ENCODE data around the gene ZNF283.
A peak's percentile ranks its signal among the peaks of the same experiment; 100 is the strongest.
"Not testable (repeated sequence)": the region's sequence is repeated elsewhere in the genome, so short reads cannot be mapped to it uniquely, and the experiment has no call there.

Gene ZNF283

DNA sequence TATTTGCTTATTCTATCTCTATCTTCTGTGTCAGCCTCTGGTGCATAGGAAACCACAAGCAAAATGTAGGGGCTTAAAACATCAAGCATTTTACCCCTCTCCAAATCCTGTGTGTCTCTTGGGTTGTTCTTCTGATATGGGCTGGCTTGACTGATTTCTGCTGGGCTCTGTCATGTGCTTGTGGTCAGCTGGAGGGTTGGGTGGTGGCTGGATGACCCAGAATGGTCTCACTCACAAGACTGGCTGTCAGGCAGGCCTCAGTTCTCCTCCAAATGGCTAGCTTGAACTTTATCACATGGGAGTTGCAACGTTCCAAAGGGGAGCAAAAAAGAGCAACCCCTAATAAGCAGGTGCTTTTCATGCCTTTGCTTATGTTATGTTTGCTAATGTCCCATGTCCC, 15.3 kb upstream of the ZNF283 start:
- TF ChIP-seq, protein P1, sequence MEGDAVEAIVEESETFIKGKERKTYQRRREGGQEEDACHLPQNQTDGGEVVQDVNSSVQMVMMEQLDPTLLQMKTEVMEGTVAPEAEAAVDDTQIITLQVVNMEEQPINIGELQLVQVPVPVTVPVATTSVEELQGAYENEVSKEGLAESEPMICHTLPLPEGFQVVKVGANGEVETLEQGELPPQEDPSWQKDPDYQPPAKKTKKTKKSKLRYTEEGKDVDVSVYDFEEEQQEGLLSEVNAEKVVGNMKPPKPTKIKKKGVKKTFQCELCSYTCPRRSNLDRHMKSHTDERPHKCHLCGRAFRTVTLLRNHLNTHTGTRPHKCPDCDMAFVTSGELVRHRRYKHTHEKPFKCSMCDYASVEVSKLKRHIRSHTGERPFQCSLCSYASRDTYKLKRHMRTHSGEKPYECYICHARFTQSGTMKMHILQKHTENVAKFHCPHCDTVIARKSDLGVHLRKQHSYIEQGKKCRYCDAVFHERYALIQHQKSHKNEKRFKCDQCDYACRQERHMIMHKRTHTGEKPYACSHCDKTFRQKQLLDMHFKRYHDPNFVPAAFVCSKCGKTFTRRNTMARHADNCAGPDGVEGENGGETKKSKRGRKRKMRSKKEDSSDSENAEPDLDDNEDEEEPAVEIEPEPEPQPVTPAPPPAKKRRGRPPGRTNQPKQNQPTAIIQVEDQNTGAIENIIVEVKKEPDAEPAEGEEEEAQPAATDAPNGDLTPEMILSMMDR (conservative IDR thresholded peaks at IDR 0.05; ENCODE audit: low read depth, low read length) = no peak
- DNase-seq (ENCODE audit: low read depth) = no peak
- no peak overlapping the region for H3K4me3 ChIP-seq (ENCODE audit: low read depth, low read length)

DNA sequence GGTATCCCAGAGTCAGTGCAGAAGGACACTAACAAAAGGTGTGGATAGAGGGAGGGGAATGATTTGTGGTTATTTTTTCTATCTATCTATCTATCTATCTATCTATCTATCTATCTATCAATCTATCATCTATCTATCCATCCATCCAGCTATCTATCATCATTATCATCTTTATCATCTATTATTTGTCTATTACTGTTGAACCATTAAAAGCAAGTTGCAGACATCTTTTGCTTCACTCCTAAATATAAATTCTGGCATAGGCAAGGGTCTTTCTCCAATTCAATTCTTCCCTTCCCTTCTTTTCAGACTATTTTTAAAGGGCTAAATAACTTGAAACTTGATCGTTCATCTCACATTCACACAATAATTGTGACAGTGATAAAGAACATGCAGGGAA, 14.9 kb upstream of the ZNF283 start:
- no peak for DNase-seq (ENCODE audit: low read depth)

DNA sequence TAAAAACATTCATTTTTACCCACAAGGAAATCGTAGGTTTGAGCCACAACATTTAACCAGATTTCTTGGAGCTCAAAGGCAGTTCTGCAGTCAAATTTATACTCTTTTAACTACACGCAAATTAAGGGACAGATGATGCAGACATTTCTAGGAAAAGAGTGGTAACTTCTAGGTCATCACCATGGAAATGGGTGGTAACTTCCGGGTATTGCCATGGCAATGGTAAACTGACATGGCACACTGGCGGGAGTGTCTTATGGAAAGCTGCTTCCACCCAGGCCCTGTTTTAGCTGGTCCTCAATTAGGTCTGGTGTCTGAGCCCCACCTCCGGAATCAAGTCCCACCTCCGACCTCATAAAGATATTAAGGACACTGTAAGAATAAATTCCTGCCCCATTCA, 14.4 kb upstream of the ZNF283 start:
- TF ChIP-seq, protein P1 (conservative IDR thresholded peaks at IDR 0.05; ENCODE audit: low read depth, low read length) = no peak
- DNase-seq (ENCODE audit: low read depth) = no peak
- no peak overlapping the region for H3K4me3 ChIP-seq (ENCODE audit: low read depth, low read length)

More for the DNA sequence above, 14.9 kb upstream of the ZNF283 start:
- no peak overlapping the region for H3K4me3 ChIP-seq (ENCODE audit: low read depth, low read length)
- TF ChIP-seq, protein P1 (conservative IDR thresholded peaks at IDR 0.05; ENCODE audit: low read depth, low read length) = no peak

DNA sequence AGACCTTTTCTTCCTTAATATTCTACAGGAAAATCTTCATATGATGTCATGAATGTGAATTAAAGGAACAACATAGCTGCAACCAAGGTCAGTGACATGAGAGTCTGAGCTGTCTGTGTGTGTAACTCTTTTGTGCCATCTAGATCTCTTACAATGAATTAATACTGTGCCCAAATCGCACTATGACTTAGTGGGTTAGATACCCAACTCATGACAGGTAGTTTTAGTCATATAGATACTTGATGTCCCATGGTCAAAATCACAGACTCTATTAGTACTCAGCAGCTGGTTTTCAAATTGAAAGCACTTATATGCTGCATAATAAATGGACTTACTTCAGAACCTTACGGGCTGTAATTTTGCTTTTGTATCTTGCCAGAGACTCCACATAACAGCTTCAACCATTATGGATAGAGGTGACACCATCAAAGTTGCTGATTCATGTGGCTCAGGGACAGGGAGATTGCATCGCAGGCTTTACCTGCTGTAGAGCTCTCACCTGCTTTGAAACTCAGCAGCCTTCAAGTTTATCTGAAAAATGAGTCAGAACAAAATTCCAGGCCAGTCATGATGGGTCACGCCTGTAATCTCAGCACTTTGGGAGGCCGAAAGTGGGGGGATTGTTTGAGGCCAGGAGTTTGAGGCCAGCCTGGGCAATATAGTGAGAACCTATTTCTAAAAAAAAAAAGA, 12.3 kb upstream of the ZNF283 start:
- DNase-seq (ENCODE audit: low read depth) = no peak
- TF ChIP-seq, protein P1 (conservative IDR thresholded peaks at IDR 0.05; ENCODE audit: low read depth, low read length) = no peak
- no peak overlapping the region for H3K4me3 ChIP-seq (ENCODE audit: low read depth, low read length)

DNA sequence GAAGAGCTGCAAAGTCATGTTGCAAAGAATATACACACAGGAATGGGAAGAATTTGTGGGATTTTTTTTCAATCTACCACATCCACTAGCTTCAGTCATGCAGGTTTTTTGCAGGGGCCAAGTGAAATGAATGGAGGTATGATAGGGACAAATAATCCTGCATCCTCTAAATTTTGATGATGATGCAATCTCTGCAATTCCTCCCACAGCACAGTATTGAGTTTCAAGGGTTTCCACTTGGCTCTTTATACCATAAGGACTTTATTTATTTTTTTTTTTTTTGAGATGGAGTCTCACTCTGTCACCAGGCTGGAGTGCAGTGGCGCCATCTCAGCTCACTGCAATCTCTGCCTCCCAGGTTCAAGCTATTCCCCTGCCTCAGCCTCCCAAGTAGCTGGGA, 9.7 kb upstream of the ZNF283 start:
- not testable (repeated sequence) for H3K4me3 ChIP-seq (ENCODE audit: low read depth, low read length); DNase-seq (ENCODE audit: low read depth)

DNA sequence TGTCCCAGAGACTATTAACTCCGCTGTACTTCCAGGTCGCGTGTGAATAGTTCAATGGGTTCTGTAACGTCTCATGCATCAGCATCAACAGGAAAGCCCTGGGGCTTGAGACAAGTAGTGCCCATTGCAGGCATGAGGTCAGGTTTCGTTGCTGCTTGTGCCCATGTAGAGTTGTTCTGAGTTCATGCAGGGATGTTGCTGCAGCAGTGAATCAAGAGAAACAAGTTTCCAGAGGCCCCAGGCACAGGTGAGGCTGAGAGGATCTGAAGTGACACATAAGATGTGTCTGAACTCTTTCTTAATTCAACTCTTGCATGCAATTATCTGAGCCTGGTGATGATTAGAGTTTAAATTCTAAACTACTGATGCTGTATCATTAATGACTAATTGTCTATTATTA, 8.6 kb upstream of the ZNF283 start:
- no peak for DNase-seq (ENCODE audit: low read depth)
- TF ChIP-seq, protein P1 (conservative IDR thresholded peaks at IDR 0.05; ENCODE audit: low read depth, low read length) = no peak
- no peak overlapping the region for H3K4me3 ChIP-seq (ENCODE audit: low read depth, low read length)

DNA sequence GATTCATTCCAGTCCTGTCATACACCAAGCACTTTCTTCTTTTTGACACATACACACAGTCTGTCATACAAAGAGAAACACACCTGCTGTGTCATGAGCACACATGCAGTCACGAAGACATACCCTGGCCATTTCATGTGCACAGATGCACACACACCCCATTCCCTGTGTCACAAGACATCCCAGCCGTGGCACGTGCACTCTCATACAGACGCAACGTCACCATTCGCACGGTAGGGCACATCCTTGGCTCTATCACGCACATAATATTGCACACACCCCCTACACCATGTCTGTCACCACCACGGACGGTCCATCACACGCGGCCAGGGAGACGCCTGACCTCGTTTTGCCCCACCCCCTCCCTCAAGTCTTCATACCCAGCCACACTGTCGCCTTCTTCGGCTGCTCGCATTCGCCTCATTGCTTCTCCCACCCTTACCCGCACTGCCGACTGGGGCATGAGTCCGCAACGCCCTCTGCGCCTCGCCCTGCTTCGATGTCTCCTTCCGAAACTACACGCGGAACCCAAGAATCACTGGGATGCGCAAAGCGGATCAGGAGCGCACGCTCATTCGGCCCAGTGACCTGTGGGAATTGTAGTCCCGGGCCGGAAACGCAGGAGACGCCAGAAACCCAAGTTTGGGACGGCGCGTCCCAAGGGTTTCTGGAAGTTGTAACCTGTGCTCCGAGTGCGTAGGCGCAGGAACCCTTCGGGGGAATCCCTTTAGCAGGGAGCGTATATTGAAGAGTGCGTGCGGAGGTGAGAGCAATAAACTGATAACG, 6.8 kb upstream of the ZNF283 start:
- TF ChIP-seq, protein P1 (conservative IDR thresholded peaks at IDR 0.05; ENCODE audit: low read depth, low read length) = no peak
- H3K4me3 ChIP-seq (ENCODE audit: low read depth, low read length) = peak overlapping the region; percentile 51
- DNase-seq (ENCODE audit: low read depth) = peak; percentile 53

Measured in choroid plexus epithelial cell (primary cell).